Activated B cell treated with CpG ODN at 0.5 μM for 24 hours (primary cell): ENCODE measurements around the gene BASP1. TPM values are rescaled to one million over a fixed set of nuclear protein-coding genes. Genes with fewer than 3 reads are reported as not detected.

Experiments used
- ATAC-seq: fragments of 200-7000 bp; cut with Tn5 transposase; one replicate; pipeline ENCODE4 v1.10.0; 2021; ENCODE audit warnings: low read depth, mild to moderate bottlenecking, moderate library complexity
- CTCF ChIA-PET: fragments of 350-600 bp; sonication (Branson Sonifier 250); formaldehyde crosslinking; loops from one replicate; lab custom pipeline; 2021; ENCODE audit warnings: antibody characterized with exemption; lab: Charles Lee
- POLR2A ChIA-PET: fragments of 350-600 bp; sonication (Branson Sonifier 250); formaldehyde crosslinking; loops from one replicate; lab custom pipeline; 2021; ENCODE audit warnings: antibody characterized with exemption; lab: Charles Lee
- DNase-seq: peaks from one replicate; pipeline ENCODE4 v3.0.0; 2022
- H3K27ac Mint-ChIP-seq: one replicate; pipeline ENCODE4 v1.8.0; 2020; ENCODE audit warnings: mixed read lengths
- H3K27me3 Mint-ChIP-seq: one replicate; pipeline ENCODE4 v1.8.0; 2021; ENCODE audit warnings: mixed read lengths
- H3K36me3 Mint-ChIP-seq: one replicate; pipeline ENCODE4 v1.8.0; 2021; ENCODE audit warnings: low read depth, mixed read lengths
- H3K4me1 Mint-ChIP-seq: one replicate; pipeline ENCODE4 v1.8.0; 2021; ENCODE audit warnings: mixed read lengths
- H3K4me3 Mint-ChIP-seq: one replicate; pipeline ENCODE4 v1.8.0; 2020; ENCODE audit warnings: mild to moderate bottlenecking, mixed read lengths
- H3K9me3 Mint-ChIP-seq: one replicate; pipeline ENCODE4 v1.8.0; 2020; ENCODE audit warnings: mixed read lengths
- intact Hi-C: fragments of 100-400 bp; cut with micrococcal nuclease; formaldehyde crosslinking; loops from one replicate; pipeline ENCODE4 v1.15.1; 2024
- total RNA-seq: library from RNA; stranded (reverse); gene quantifications from 2 replicates; pipeline ENCODE4 v1.2.3, GENCODE V29; 2022
- TF ChIP-seq, protein P1 (sequence below): fragments of 200-600 bp; IDR thresholded peaks from one replicate; pipeline ENCODE4 v1.8.0; 2022; ENCODE audit warnings: antibody characterized with exemption, mild to moderate bottlenecking

Gene BASP1
- total RNA-seq, 1 donor from 2014 or later = 316 TPM

DNA sequence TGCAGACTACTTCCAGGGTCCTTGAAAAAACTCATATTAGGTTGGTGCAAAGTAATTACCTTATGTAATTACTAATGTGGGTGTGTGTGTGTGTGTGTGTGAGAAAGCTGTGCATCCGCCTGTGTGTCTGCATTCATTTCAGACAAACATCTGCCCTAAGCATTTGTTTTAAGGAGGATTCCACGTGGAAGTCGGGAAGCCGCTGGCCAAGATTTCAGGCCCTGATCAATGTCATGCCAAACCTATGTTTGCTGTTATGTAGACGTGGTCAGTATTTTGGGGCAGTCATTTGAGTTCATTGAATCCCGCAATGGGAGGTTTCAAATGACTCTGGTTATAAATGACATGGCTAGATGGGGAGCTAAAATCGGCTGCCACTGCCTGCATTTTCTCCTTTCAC is 33.6 kb upstream of the BASP1 start:
- DNase-seq = no peak
- no peaks in the 10 kb centered on the region for H3K4me1 Mint-ChIP-seq
- no peaks in the 10 kb centered on the region for H3K36me3 Mint-ChIP-seq
- no peak overlapping the region for H3K4me3 Mint-ChIP-seq
- H3K27me3 Mint-ChIP-seq = no peaks in the 10 kb centered on the region
- ChIA-PET CTCF (no interaction called here), POLR2A (no interaction called here)
- intact Hi-C loops = no loop called here
- TF ChIP-seq, protein P1, sequence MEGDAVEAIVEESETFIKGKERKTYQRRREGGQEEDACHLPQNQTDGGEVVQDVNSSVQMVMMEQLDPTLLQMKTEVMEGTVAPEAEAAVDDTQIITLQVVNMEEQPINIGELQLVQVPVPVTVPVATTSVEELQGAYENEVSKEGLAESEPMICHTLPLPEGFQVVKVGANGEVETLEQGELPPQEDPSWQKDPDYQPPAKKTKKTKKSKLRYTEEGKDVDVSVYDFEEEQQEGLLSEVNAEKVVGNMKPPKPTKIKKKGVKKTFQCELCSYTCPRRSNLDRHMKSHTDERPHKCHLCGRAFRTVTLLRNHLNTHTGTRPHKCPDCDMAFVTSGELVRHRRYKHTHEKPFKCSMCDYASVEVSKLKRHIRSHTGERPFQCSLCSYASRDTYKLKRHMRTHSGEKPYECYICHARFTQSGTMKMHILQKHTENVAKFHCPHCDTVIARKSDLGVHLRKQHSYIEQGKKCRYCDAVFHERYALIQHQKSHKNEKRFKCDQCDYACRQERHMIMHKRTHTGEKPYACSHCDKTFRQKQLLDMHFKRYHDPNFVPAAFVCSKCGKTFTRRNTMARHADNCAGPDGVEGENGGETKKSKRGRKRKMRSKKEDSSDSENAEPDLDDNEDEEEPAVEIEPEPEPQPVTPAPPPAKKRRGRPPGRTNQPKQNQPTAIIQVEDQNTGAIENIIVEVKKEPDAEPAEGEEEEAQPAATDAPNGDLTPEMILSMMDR = no peak
- ATAC-seq = no peak
- H3K27ac Mint-ChIP-seq = no peak overlapping the region
- H3K9me3 Mint-ChIP-seq = no peaks in the 10 kb centered on the region

DNA sequence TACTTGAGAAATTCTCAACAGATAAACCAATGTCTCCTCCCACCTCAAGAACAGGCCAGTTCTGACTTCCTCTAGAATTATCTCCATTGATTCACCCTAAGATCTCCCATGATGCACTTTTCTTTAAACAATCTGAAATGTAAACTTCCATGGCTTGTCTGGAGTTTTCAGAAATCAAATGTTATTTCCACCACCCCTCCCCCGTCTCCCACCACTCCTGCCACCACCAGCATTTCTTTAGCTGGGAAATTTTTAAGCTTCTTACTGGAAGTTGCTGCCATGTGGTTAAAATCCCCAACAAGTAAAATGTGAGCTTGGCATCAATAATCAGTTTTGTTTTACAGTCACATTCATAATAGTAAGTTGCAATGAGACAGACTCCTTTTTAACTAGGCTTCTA is 32.8 kb upstream of the BASP1 start:
- no peak for ATAC-seq
- TF ChIP-seq, protein P1 = no peak
- H3K27me3 Mint-ChIP-seq = peaks cover 3% of the 10 kb centered on the region
- DNase-seq = no peak
- no peaks in the 10 kb centered on the region for H3K36me3 Mint-ChIP-seq
- POLR2A ChIA-PET = no interaction called here
- intact Hi-C loops = no loop called here
- H3K4me1 Mint-ChIP-seq = peaks cover 3% of the 10 kb centered on the region
- no peak overlapping the region for H3K27ac Mint-ChIP-seq
- H3K4me3 Mint-ChIP-seq = no peak overlapping the region
- CTCF ChIA-PET = no interaction called here
- H3K9me3 Mint-ChIP-seq = no peaks in the 10 kb centered on the region

DNA sequence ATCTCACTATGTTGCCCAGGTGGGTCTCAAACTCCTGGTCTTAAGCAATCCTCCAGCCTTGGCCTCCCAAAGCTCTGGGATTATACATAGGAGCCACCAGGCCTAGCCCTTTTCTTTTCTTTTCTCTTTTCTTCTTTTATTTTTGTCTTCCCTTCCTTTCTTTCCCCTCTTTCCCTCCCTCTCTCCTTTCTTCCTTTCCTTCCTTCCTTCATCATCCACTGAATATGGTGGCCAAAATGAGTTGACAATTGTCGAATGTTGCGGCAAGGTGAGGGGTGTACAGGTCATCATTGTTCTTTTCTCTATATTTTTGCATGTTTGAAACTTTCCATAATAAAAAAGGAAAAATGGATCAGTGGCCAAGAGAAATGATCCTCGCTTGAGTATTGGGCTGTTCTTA is 32.1 kb upstream of the BASP1 start:
- no peak overlapping the region for H3K4me3 Mint-ChIP-seq
- TF ChIP-seq, protein P1 = no peak
- CTCF ChIA-PET = no interaction called here

DNA sequence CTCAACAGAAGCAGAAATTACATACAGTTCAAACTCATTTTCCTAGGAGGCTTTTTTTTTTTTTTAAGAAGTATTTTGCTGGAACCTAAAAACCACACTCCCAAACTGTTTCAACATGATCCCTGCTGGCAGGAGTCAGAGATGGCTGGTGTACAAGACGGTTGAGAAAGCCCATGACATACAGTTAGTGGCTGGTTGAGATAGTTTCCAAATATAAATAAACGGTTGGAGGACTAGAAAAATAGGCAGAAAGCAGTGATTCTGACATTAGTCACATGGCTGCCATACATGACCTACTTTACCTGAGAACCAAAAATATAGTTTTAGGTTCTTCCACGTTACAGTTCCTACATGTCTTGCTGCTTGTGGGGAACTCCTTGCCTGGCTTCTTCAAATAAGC is 31.7 kb upstream of the BASP1 start:
- no peaks in the 10 kb centered on the region for H3K36me3 Mint-ChIP-seq
- ChIA-PET CTCF (no interaction called here), POLR2A (no interaction called here)
- DNase-seq (no peak), ATAC-seq (no peak)
- peaks cover 3% of the 10 kb centered on the region for H3K27me3 Mint-ChIP-seq
- H3K4me1 Mint-ChIP-seq = peaks cover 6% of the 10 kb centered on the region
- intact Hi-C loops = loop anchor here (5.0 kb wide), 1 partner anchor 253 kb away; no protein-coding TSS in a partner anchor
- no peaks in the 10 kb centered on the region for H3K9me3 Mint-ChIP-seq
- no peak overlapping the region for H3K27ac Mint-ChIP-seq
- TF ChIP-seq, protein P1 = no peak
- no peak overlapping the region for H3K4me3 Mint-ChIP-seq

More for the DNA sequence above, 32.1 kb upstream of the BASP1 start:
- peaks cover 3% of the 10 kb centered on the region for H3K27me3 Mint-ChIP-seq
- no peaks in the 10 kb centered on the region for H3K36me3 Mint-ChIP-seq
- no peak overlapping the region for H3K27ac Mint-ChIP-seq
- H3K4me1 Mint-ChIP-seq = peaks cover 3% of the 10 kb centered on the region
- DNase-seq (no peak), ATAC-seq (no peak)
- no peaks in the 10 kb centered on the region for H3K9me3 Mint-ChIP-seq
- intact Hi-C loops = loop anchor here (5.0 kb wide), 1 partner anchor 253 kb away; no protein-coding TSS in a partner anchor
- POLR2A ChIA-PET = no interaction called here

DNA sequence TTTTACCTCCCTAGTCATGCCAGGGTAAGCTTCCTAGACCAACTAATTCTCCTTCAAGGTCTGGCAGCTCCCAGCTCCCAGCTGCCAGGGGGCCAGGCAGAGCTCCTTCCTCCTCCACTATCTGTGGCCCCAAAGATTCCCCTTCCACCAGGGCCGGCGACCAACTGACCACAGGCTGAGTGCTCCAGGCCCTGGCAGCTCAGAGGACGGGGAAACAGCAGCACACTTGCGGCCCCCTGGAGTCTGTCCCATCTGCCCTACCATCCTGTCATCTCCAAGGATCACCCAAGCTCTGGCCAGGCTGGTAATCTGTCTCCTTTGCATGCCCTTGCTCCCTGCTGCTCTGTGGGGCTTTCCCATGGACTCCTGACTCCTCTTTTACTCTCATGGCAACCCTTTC is 31.2 kb upstream of the BASP1 start:
- Mint-ChIP-seq H3K4me1 (peaks cover 7% of the 10 kb centered on the region), H3K4me3 (no peak overlapping the region), H3K27me3 (peaks cover 3% of the 10 kb centered on the region), H3K9me3 (no peaks in the 10 kb centered on the region), H3K27ac (no peak overlapping the region), H3K36me3 (no peaks in the 10 kb centered on the region)
- intact Hi-C loops = loop anchor here (5.0 kb wide), 1 partner anchor 254 kb away; no protein-coding TSS in a partner anchor
- TF ChIP-seq, protein P1 = no peak
- CTCF ChIA-PET = no interaction called here
- no peak for DNase-seq
- no peak for ATAC-seq
- POLR2A ChIA-PET = no interaction called here
